ENCODE results near the gene HNRNPF. TPM values are rescaled to one million over a fixed set of nuclear protein-coding genes. Genes with fewer than 3 reads are reported as not detected.

Gene HNRNPF
- total and polyA plus RNA-seq, 2 of the 8 experiments (the other 6 are each of a cell fraction or from before 2014, with no cell fraction given) = 209 to 389 TPM

DNA sequence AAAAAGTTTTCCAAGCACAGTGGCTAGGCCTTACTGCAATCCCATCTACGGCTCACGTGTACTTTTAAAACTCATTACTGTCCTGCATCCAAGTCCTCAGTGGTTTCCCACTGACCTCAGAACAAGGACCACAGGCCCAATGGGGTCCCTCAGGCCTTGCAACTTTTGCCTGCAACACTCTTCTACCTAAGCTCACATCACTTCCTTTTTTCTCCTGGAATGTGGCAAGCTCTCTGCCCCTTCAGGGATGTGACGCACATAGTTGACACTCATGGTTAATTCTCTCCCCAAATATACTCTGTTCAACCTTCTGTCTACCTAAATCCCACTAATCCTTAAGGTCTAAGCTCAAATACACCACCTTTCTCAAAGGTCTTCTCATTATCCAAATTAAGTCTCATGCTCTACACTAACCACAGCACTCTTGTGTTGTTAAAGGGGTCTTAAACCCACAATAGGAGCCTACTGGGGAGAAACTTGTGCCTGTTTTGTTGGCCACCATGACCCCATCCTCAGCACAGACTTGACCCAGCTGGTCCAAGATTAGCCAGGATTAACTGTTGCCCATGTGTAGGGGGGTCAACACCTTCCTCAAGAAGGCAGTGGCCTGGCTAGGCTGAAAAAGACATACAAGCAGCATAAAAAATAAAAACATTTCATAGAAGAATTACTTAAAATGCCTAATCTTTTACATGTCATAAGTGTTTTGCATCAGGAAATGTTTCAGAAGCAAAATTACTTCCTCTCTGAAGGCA lies 15.2 kb downstream of the HNRNPF start:
- peak overlapping the region in 1 of 4 experiments; percentile 91; a peak in 1 of 8 replicates for H3K4me3 ChIP-seq (ENCODE audit: extremely low read depth in 1 of 4, insufficient read depth in 2 of 4, low read depth in 3 of 4, low read length in 4 of 4)
- no peak overlapping the region for H2BK120ac ChIP-seq (replicated peaks; ENCODE audit: low read depth, low read length)
- no peak overlapping the region for H3K56ac ChIP-seq (replicated peaks; ENCODE audit: insufficient read length, low read depth, low read length)
- ChIA-PET CTCF (ENCODE audit: partially characterized antibody) (interaction anchor here (0.7 to 1.3 kb wide), 2 partner anchors 14 to 132 kb away, joined by 3 read pairs; no protein-coding TSS in a partner anchor), POLR2A (ENCODE audit: partially characterized antibody) (interaction anchor here (0.7 to 10.5 kb wide), 10 partner anchors 9 to 145 kb away, joined by 3 to 112 read pairs (median 5); partner anchors contain the start of genes HNRNPF and ZNF487)
- H3K23me2 ChIP-seq (ENCODE audit: low read depth, low read length) = peaks cover 7% of the 10 kb centered on the region; the same call in 1 of the 2 replicates
- H2BK15ac ChIP-seq (ENCODE audit: low read length) = no peak overlapping the region
- H3K9me3 ChIP-seq (ENCODE audit: insufficient read depth in 2 of 2, low read depth in 1 of 2, low read length in 1 of 2) = no peaks in the 10 kb centered on the region
- H2AK5ac ChIP-seq (ENCODE audit: low read depth, low read length) = no peak overlapping the region
- H4K5ac ChIP-seq (ENCODE audit: insufficient read length, low read depth, low read length) = no peak overlapping the region
- H4K8ac ChIP-seq (ENCODE audit: extremely low read depth, insufficient read depth, low read length) = no peak overlapping the region
- H3K4me2 ChIP-seq (ENCODE audit: insufficient read depth in 1 of 2, low read depth in 2 of 2, low read length in 2 of 2) = no peak overlapping the region; a peak in 1 of 4 replicates
- DNase-seq (ENCODE audit: low read depth in 1 of 2, low spot score in 2 of 2) = no peak
- H3K79me2 ChIP-seq (ENCODE audit: control insufficient read depth in 1 of 2, insufficient read depth in 2 of 2, low read length in 2 of 2) = peaks cover 48 to 89% of the 10 kb centered on the region in 2 experiments
- H3K27ac ChIP-seq (ENCODE audit: low read depth, low read length) = 0 out of 2 replicates have a peak overlapping the region, but pooled peaks have one; percentile 28
- peaks cover 0 to 6% (median 4%) of the 10 kb centered on the region in 4 experiments; a peak in 6 of 7 replicates for H3K4me1 ChIP-seq (replicated peaks in 1 of 4; ENCODE audit: control insufficient read depth in 3 of 4, insufficient read depth in 4 of 4, low read length in 3 of 4)
- no peak overlapping the region; a peak in 1 of 7 replicates for H3K9ac ChIP-seq (replicated peaks in 1 of 4; ENCODE audit: extremely low read depth in 1 of 4, low read depth in 3 of 4, low read length in 3 of 4)
- no peak overlapping the region for H3K23ac ChIP-seq (ENCODE audit: insufficient read length)
- peaks cover 15% of the 10 kb centered on the region for H3K79me1 ChIP-seq (ENCODE audit: low read depth, low read length)
- no peak overlapping the region for H3K14ac ChIP-seq (ENCODE audit: insufficient read length)
- peaks cover 36 to 45% of the 10 kb centered on the region in 2 experiments for H4K20me1 ChIP-seq (replicated peaks in 1 of 2; ENCODE audit: control insufficient read depth in 1 of 2, insufficient read depth in 2 of 2, low read length in 2 of 2)
- H3K4ac ChIP-seq (replicated peaks; ENCODE audit: insufficient read length, low read depth, low read length) = no peak overlapping the region
- no peak overlapping the region for H2BK12ac ChIP-seq (ENCODE audit: low read depth, low read length)
- FAIRE-seq = no peak
- no peak overlapping the region for H2AFZ ChIP-seq (ENCODE audit: low read length)
- no peaks in the 10 kb centered on the region for H3K27me3 ChIP-seq (replicated peaks in 1 of 4; ENCODE audit: control insufficient read depth in 3 of 4, extremely low read depth in 1 of 4, insufficient read depth in 3 of 4, low read length in 3 of 4)
- no peak overlapping the region for H2BK5ac ChIP-seq (ENCODE audit: low read depth, low read length)
- no peak overlapping the region for H4K91ac ChIP-seq (replicated peaks; ENCODE audit: insufficient read length, low read length)
- 95% methylated on average over 3 of the region's 3 CpGs; no CpG with 5 or more reads in 1 of the 2 experiments for WGBS, 2 experiments (ENCODE audit: extremely low coverage in 1 of 2, insufficient coverage in 1 of 2, insufficient read length in 1 of 2, insufficient replicate concordance in 2 of 2, low coverage in 1 of 2, low lambda C conversion rate in 2 of 2, missing lambda C conversion rate in 1 of 2)
- H2BK20ac ChIP-seq (ENCODE audit: low read length) = no peak overlapping the region
- peaks cover 30 to 64% (median 55%) of the 10 kb centered on the region in 4 experiments for H3K36me3 ChIP-seq (ENCODE audit: control insufficient read depth in 2 of 4, insufficient read depth in 4 of 4, low read length in 3 of 4)
- no peak overlapping the region for H3K18ac ChIP-seq (ENCODE audit: extremely low read depth, low read length)
- TF ChIP-seq CBX5 (IDR thresholded peaks at IDR 0.05; ENCODE audit: low read depth, low read length) (no peak), BRCA1 (IDR thresholded peaks at IDR 0.05; ENCODE audit: low read depth, low read length) (no peak), SP4 (IDR thresholded peaks at IDR 0.05; ENCODE audit: low read length) (no peak), ASH2L (IDR thresholded peaks at IDR 0.05; ENCODE audit: low read length) (no peak), MAFK (IDR thresholded peaks at IDR 0.05; ENCODE audit: low read depth, low read length) (no peak), HDAC2 (IDR thresholded peaks at IDR 0.05; ENCODE audit: borderline replicate concordance in 1 of 2, low read depth in 2 of 2, low read length in 2 of 2) (no peak), HDAC6 (IDR thresholded peaks at IDR 0.05; ENCODE audit: low read depth, low read length) (no peak)

Measured in H1 (cell line).